PC-3 (cell line): ENCODE measurements around the gene INAVA. TPM values are rescaled to one million over a fixed set of nuclear protein-coding genes. Genes with fewer than 3 reads are reported as not detected.
A peak's percentile ranks its signal among the peaks of the same experiment; 100 is the strongest.
"Not testable (repeated sequence)": the region's sequence is repeated elsewhere in the genome, so short reads cannot be mapped to it uniquely, and the experiment has no call there.

Experiments used
- ATAC-seq: fragments of 200-7000 bp; cut with Tn5 transposase; 2 replicates; pipeline ENCODE4 v1.9.1; 2020; ENCODE audit warnings: mild to moderate bottlenecking, moderate library complexity
- BruUV-seq: library from RNA; stranded (reverse); fragments of 400-500 nt; replicated peaks from 2 replicates; lab custom pipeline; 2021; lab: Mats Ljungman, UMichigan
- CTCF ChIA-PET: fragments of 300-600 bp; sonication (Branson Sonifier 250); formaldehyde crosslinking; loops from one replicate; lab custom pipeline; 2022; ENCODE audit warnings: antibody characterized with exemption; lab: Charles Lee
- POLR2A ChIA-PET: fragments of 300-600 bp; sonication (Branson Sonifier 250); formaldehyde crosslinking; loops from one replicate; lab custom pipeline; 2022; ENCODE audit warnings: antibody characterized with exemption; ENCODE audit not compliant: unreplicated experiment; lab: Charles Lee
- DNase-seq: peaks from one replicate; pipeline ENCODE4 v3.0.0-alpha.2; 2015
- H2AFZ ChIP-seq: fragments of 300-600 bp; sonication (generic); 2 replicates; pipeline ENCODE4 v1.6.0; 2016; ENCODE audit warnings: antibody characterized with exemption, low read length
- H3F3A ChIP-seq: fragments of 300-600 bp; sonication (generic); one replicate; pipeline ENCODE4 v1.6.0; 2017; ENCODE audit warnings: antibody characterized with exemption, low read length, control low read depth, mild to moderate bottlenecking; ENCODE audit not compliant: unreplicated experiment
- H3K27ac ChIP-seq: fragments of 300-600 bp; sonication (generic); 2 replicates; pipeline ENCODE4 v1.5.1; 2016; ENCODE audit warnings: mild to moderate bottlenecking, low read length
- H3K27me3 ChIP-seq: fragments of 300-600 bp; sonication (generic); 2 replicates; pipeline ENCODE4 v1.6.1; 2016; ENCODE audit warnings: low read length, mixed read lengths
- H3K36me3 ChIP-seq: fragments of 300-600 bp; sonication (generic); 2 replicates; pipeline ENCODE4 v1.6.1; 2016; ENCODE audit warnings: low read depth, mixed run types, low read length, mixed read lengths
- H3K4me1 ChIP-seq: fragments of 300-600 bp; sonication (generic); 2 replicates; pipeline ENCODE4 v1.5.1; 2016; ENCODE audit warnings: low read length; ENCODE audit not compliant: insufficient read depth
- H3K4me2 ChIP-seq: fragments of 300-600 bp; sonication (generic); 2 replicates; pipeline ENCODE4 v1.6.0; 2016; ENCODE audit warnings: low read length
- H3K4me3 ChIP-seq: fragments of 300-600 bp; sonication (generic); 2 replicates; pipeline ENCODE4 v1.5.1; 2016; ENCODE audit warnings: mild to moderate bottlenecking, low read length, mixed read lengths
- H3K79me2 ChIP-seq: fragments of 300-600 bp; sonication (generic); 2 replicates; pipeline ENCODE4 v1.6.1; 2017; ENCODE audit warnings: low read length, mixed read lengths
- H3K9ac ChIP-seq: fragments of 300-600 bp; sonication (generic); 2 replicates; pipeline ENCODE4 v1.6.0; 2016; ENCODE audit warnings: mild to moderate bottlenecking, low read length
- H3K9me2 ChIP-seq: fragments of 300-600 bp; sonication (generic); replicated peaks from 2 replicates; pipeline ENCODE4 v1.6.1; 2016; ENCODE audit warnings: mixed run types, low read length, mixed read lengths
- H3K9me3 ChIP-seq: fragments of 300-600 bp; sonication (generic); 2 replicates; pipeline ENCODE4 v1.6.1; 2016; ENCODE audit warnings: low read length, mixed read lengths
- H4K20me1 ChIP-seq: fragments of 300-600 bp; sonication (generic); 2 replicates; pipeline ENCODE4 v1.6.1; 2016; ENCODE audit warnings: low read length, mixed read lengths
- CTCF ChIP-seq: fragments of 300-600 bp; sonication (generic); conservative IDR thresholded peaks from 2 replicates; pipeline ENCODE4 v1.5.1; 2017; ENCODE audit warnings: antibody characterized with exemption, low read depth, mild to moderate bottlenecking, low read length
- EZH2 ChIP-seq: fragments of 300-600 bp; sonication (generic); IDR thresholded peaks from one replicate; pipeline ENCODE4 v1.6.1; 2017; ENCODE audit warnings: antibody characterized with exemption, mild to moderate bottlenecking, low read length; ENCODE audit not compliant: unreplicated experiment
- EZH2phosphoT487 ChIP-seq: fragments of 300-600 bp; sonication (generic); IDR thresholded peaks from 2 replicates; pipeline ENCODE4 v1.6.1; 2018; ENCODE audit warnings: mild to moderate bottlenecking, antibody characterized with exemption, low read length, borderline replicate concordance
- intact Hi-C: fragments of 100-400 bp; cut with micrococcal nuclease; formaldehyde crosslinking; loops from 2 replicates; pipeline ENCODE4 v1.9.0; 2023
- total RNA-seq: library from RNA; depleted of rRNA; stranded (reverse); fragments of >200 nt; gene quantifications from 2 replicates; pipeline ENCODE4 v1.2.3, GENCODE V29; 2014

INAVA gene
- total RNA-seq, 1 experiment from 2014 or later, result 102 TPM

GRCh38 chr1:200925831-200926230, 31.1 kb downstream of the INAVA start:
- no TSS peak for BruUV-seq
- H3K9ac ChIP-seq, result no peak overlapping the region
- H3K36me3 ChIP-seq, result no peaks in the 10 kb centered on the region
- H3K79me2 ChIP-seq, result no peaks in the 10 kb centered on the region
- H3F3A ChIP-seq, result no peaks in the 10 kb centered on the region
- DNase-seq (peak; percentile 84), ATAC-seq (peak; percentile 89)
- no peaks in the 10 kb centered on the region for H4K20me1 ChIP-seq
- intact Hi-C loops, result no loop called here
- no peak overlapping the region for H3K4me3 ChIP-seq
- no peaks in the 10 kb centered on the region for H3K9me3 ChIP-seq
- CTCF ChIA-PET, result interaction anchor here (0.7 kb wide), 1 partner anchor 152 kb away, joined by 3 read pairs; no protein-coding TSS in a partner anchor
- no peaks in the 10 kb centered on the region for H3K27me3 ChIP-seq
- no peak overlapping the region for H3K27ac ChIP-seq
- TF ChIP-seq EZH2phosphoT487 (no peak), CTCF (no peak), EZH2 (no peak)
- no peak overlapping the region for H2AFZ ChIP-seq
- POLR2A ChIA-PET, result no interaction called here
- no peaks in the 10 kb centered on the region for H3K9me2 ChIP-seq
- H3K4me1 ChIP-seq, result peaks cover 11% of the 10 kb centered on the region
- H3K4me2 ChIP-seq, result no peak overlapping the region

GRCh38 chr1:200929530-200930278, 35.0 kb downstream of the INAVA start:
- TF ChIP-seq EZH2phosphoT487 (no peak), CTCF (no peak), EZH2 (no peak)
- Histone ChIP-seq H3K9ac (no peak overlapping the region), H3K27me3 (peaks cover 22% of the 10 kb centered on the region; the same call in 1 of the 2 replicates), H3K9me2 (no peaks in the 10 kb centered on the region), H3K27ac (no peak overlapping the region), H3K4me2 (no peak overlapping the region), H3K36me3 (no peaks in the 10 kb centered on the region), H3K4me3 (no peak overlapping the region), H4K20me1 (no peaks in the 10 kb centered on the region), H2AFZ (no peak overlapping the region), H3K4me1 (peaks cover 7% of the 10 kb centered on the region; the same call in 1 of the 2 replicates), H3K79me2 (no peaks in the 10 kb centered on the region), H3K9me3 (no peaks in the 10 kb centered on the region), H3F3A (no peaks in the 10 kb centered on the region)
- no peak for ATAC-seq
- no TSS peak for BruUV-seq
- POLR2A ChIA-PET, result no interaction called here
- intact Hi-C loops, result no loop called here
- CTCF ChIA-PET, result no interaction called here
- no peak for DNase-seq

GRCh38 chr1:200930285-200930684, 35.6 kb downstream of the INAVA start:
- H3K4me2 ChIP-seq, H3K4me3 ChIP-seq, H3K9me3 ChIP-seq, H3K9ac ChIP-seq, DNase-seq, H2AFZ ChIP-seq, H3K79me2 ChIP-seq, intact Hi-C loops, H3F3A ChIP-seq, H3K4me1 ChIP-seq, BruUV-seq, H4K20me1 ChIP-seq, ATAC-seq, H3K36me3 ChIP-seq, CTCF ChIA-PET, H3K27ac ChIP-seq, H3K9me2 ChIP-seq, POLR2A ChIA-PET: not testable (repeated sequence)
- H3K27me3 ChIP-seq, result peaks cover 28% of the 10 kb centered on the region; the same call in 1 of the 2 replicates
